CD4-positive, alpha-beta T cell (primary cell): ENCODE results near the gene NELL2. TPM values are rescaled to one million over a fixed set of nuclear protein-coding genes. Genes with fewer than 3 reads are reported as not detected.

Experiments used
- ATAC-seq: fragments of 200-7000 bp; cut with Tn5 transposase; one replicate; pipeline ENCODE4 v1.10.0; 2022; ENCODE audit warnings: mild to moderate bottlenecking; ENCODE audit not compliant: poor library complexity
- CTCF ChIA-PET: fragments of 350-600 bp; sonication (Branson Sonifier 250); formaldehyde crosslinking; loops from one replicate; lab custom pipeline; 2021; ENCODE audit warnings: antibody characterized with exemption, inconsistent platforms; lab: Charles Lee
- POLR2A ChIA-PET: fragments of 350-600 bp; sonication (Branson Sonifier 250); formaldehyde crosslinking; loops from one replicate; lab custom pipeline; 2021; ENCODE audit warnings: antibody characterized with exemption, inconsistent platforms; lab: Charles Lee
- DNase-seq, 14 experiments: peaks; one replicate each; pipeline ENCODE4 v3.0.0-alpha.2; 2013 to 2020; ENCODE audit warnings: mixed read lengths in 2 of 14
- H3K27ac ChIP-seq, 2 donors: one replicate each; pipeline versions ENCODE4 v1.5.1 to v1.7.0; 2013; ENCODE audit warnings: low read length in 2 of 2, low read depth in 1 of 2, mild to moderate bottlenecking in 1 of 2
- H3K27me3 ChIP-seq, 2 experiments: 1 replicate in 1 of 2; 2 replicates in 1 of 2; pipeline versions ENCODE4 v1.6.1 to v1.7.0; 2013; ENCODE audit warnings: low read length in 2 of 2, control low read depth in 1 of 2, mild to moderate bottlenecking in 1 of 2, moderate library complexity in 1 of 2; ENCODE audit not compliant: insufficient read depth in 2 of 2, control insufficient read depth in 1 of 2
- H3K36me3 ChIP-seq: one replicate; pipeline ENCODE4 v1.6.1; 2013; ENCODE audit warnings: low read length, control low read depth; ENCODE audit not compliant: insufficient read depth
- H3K4me1 ChIP-seq: one replicate; pipeline ENCODE4 v1.6.1; 2013; ENCODE audit warnings: low read length, control low read depth; ENCODE audit not compliant: insufficient read depth
- H3K4me3 ChIP-seq: one replicate; pipeline ENCODE4 v1.5.1; 2013; ENCODE audit warnings: mild to moderate bottlenecking, low read length, moderate library complexity
- H3K9me3 ChIP-seq, 2 experiments: 1 replicate in 1 of 2; 2 replicates in 1 of 2; pipeline versions ENCODE4 v1.6.1 to v1.7.0; 2013; ENCODE audit warnings: low read length in 2 of 2, mild to moderate bottlenecking in 2 of 2, control low read depth in 1 of 2, moderate library complexity in 1 of 2; ENCODE audit not compliant: control insufficient read depth in 1 of 2, insufficient read depth in 1 of 2
- H3K27ac Mint-ChIP-seq: one replicate; pipeline ENCODE4 v1.8.0; 2020; ENCODE audit warnings: mixed read lengths
- H3K27me3 Mint-ChIP-seq: one replicate; pipeline ENCODE4 v1.8.0; 2021; ENCODE audit warnings: mixed read lengths
- H3K36me3 Mint-ChIP-seq: one replicate; pipeline ENCODE4 v1.8.0; 2021; ENCODE audit warnings: low read depth, mixed read lengths
- H3K4me1 Mint-ChIP-seq: one replicate; pipeline ENCODE4 v1.8.0; 2021; ENCODE audit warnings: low read depth, mixed read lengths
- H3K4me3 Mint-ChIP-seq: one replicate; pipeline ENCODE4 v1.8.0; 2020; ENCODE audit warnings: mild to moderate bottlenecking, mixed read lengths
- H3K9me3 Mint-ChIP-seq: one replicate; pipeline ENCODE4 v1.8.0; 2020; ENCODE audit warnings: mixed read lengths
- intact Hi-C, 2 experiments: fragments of 100-400 bp; cut with DNase I in 1 of 2; cut with micrococcal nuclease in 1 of 2; formaldehyde crosslinking; loops; one replicate each; pipeline versions ENCODE4 v1.15.1 to v1.9.0; 2023 to 2025; cut with DNase I, micrococcal nuclease
- total RNA-seq, 174 experiments: library from RNA in 2 of 174; stranded (reverse) in 2 of 174; gene quantifications; one replicate each; pipeline ENCODE4 v1.2.3 and lab custom pipeline; 2021 to 2026
- TF ChIP-seq, protein P1 (sequence below): fragments of 200-600 bp; IDR thresholded peaks from one replicate; pipeline ENCODE4 v1.8.0; 2022; ENCODE audit warnings: antibody characterized with exemption, mild to moderate bottlenecking

The NELL2 gene
- total RNA-seq, 2 experiments from 2014 or later: 142 to 147 TPM

DNA sequence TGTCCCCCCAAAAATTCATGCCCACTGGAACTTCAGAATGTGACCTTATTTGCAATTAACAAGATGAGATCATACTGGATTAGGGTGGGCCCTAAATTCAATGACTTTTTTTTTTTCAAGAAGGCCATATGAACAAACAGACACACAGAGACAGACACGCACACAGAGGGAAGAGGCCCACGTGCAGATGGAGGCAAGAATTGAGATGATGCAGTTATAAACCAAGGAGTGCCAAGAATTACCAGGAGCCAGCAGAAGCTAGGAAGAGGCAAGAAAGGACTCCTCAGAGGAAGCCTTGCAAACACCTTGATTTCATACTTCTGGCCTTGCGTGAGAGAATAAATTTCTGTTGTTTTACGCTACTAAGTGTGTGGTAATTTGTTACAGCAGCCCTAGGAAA is 33.4 kb downstream of the NELL2 start:
- Mint-ChIP-seq H3K4me1 (peaks cover 92% of the 10 kb centered on the region), H3K36me3 (peaks cover 4% of the 10 kb centered on the region), H3K4me3 (peak overlapping the region; percentile 44), H3K9me3 (no peaks in the 10 kb centered on the region), H3K27me3 (no peaks in the 10 kb centered on the region), H3K27ac (peak overlapping the region; percentile 98)
- intact Hi-C loops: no loop called here
- ChIA-PET CTCF (no interaction called here), POLR2A (interaction anchor here (1.3 to 2.8 kb wide), 3 partner anchors 14 to 30 kb away, joined by 3 to 11 read pairs (median 4); no protein-coding TSS in a partner anchor)
- TF ChIP-seq, protein P1, sequence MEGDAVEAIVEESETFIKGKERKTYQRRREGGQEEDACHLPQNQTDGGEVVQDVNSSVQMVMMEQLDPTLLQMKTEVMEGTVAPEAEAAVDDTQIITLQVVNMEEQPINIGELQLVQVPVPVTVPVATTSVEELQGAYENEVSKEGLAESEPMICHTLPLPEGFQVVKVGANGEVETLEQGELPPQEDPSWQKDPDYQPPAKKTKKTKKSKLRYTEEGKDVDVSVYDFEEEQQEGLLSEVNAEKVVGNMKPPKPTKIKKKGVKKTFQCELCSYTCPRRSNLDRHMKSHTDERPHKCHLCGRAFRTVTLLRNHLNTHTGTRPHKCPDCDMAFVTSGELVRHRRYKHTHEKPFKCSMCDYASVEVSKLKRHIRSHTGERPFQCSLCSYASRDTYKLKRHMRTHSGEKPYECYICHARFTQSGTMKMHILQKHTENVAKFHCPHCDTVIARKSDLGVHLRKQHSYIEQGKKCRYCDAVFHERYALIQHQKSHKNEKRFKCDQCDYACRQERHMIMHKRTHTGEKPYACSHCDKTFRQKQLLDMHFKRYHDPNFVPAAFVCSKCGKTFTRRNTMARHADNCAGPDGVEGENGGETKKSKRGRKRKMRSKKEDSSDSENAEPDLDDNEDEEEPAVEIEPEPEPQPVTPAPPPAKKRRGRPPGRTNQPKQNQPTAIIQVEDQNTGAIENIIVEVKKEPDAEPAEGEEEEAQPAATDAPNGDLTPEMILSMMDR: no peak
- peak in 1 of 14 experiments; percentile 17 for DNase-seq
- H3K27me3 ChIP-seq: no peaks in the 10 kb centered on the region
- H3K4me1 ChIP-seq: peaks cover 18% of the 10 kb centered on the region
- H3K4me3 ChIP-seq: no peak overlapping the region
- no peaks in the 10 kb centered on the region for H3K9me3 ChIP-seq
- ATAC-seq: peak; percentile 28
- no peaks in the 10 kb centered on the region for H3K36me3 ChIP-seq
- H3K27ac ChIP-seq: no peak overlapping the region

DNA sequence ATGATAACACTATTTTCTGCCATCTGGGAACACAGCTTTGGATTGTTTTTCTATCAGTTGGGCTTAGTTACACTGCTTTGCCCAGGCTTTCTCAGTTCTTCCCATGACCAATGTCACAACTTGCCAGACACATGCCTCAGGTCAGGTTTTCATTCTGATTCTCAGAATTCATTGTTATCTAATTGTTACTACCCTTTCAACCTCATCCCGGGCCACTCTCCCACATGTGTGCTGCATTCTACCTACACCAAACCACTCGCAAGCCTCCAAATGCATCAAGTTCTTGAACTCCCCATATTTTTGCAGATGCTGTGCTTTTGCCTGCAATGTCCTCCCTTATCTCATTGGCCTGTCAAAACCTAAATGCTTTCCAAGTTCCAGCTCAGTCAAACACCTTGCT is 36.3 kb downstream of the NELL2 start:
- Mint-ChIP-seq H3K36me3 (no peaks in the 10 kb centered on the region), H3K4me3 (no peak overlapping the region), H3K4me1 (peaks cover 92% of the 10 kb centered on the region), H3K27ac (no peak overlapping the region), H3K27me3 (no peaks in the 10 kb centered on the region), H3K9me3 (no peaks in the 10 kb centered on the region)
- ChIA-PET POLR2A (interaction anchor here (1.9 kb wide), 1 partner anchor 12 kb away, joined by 6 read pairs; no protein-coding TSS in a partner anchor), CTCF (no interaction called here)
- Histone ChIP-seq H3K36me3 (no peaks in the 10 kb centered on the region), H3K4me1 (peaks cover 30% of the 10 kb centered on the region), H3K27me3 (no peaks in the 10 kb centered on the region), H3K4me3 (no peak overlapping the region), H3K27ac (no peak overlapping the region), H3K9me3 (no peaks in the 10 kb centered on the region)
- ATAC-seq (no peak), DNase-seq (no peak)
- TF ChIP-seq, protein P1: no peak
- intact Hi-C loops: no loop called here

DNA sequence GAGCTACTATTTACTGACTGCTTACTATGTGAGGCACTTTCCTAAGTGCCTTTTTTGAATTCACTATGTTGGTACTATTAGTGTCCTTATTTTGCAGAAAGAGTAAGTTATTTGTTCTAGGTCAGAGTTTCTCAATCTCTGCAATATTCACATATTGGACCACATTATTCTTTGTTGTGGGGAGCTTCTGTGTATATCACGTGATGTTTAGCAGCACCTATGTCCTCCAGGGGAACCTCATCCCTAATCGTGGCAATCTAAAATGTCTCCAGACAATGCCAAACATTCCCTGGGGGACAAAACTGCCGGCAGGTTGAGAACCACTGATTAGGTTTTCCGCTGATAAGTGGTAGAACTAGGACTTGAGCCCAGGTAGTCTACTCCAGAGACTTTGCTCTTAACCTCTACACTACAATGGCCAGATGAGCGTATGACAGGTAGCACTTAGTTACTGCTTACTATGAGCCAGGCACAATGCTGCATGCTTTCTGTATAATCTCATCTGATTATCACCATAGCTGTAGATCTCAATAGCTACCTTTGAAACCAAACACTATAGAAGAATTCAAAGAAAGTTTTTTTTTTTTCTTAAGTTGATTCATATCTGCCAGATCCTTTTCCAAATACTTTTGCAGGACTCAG is 38.9 kb downstream of the NELL2 start:
- ATAC-seq: no peak
- Histone ChIP-seq H3K4me3 (no peak overlapping the region), H3K27me3 (no peaks in the 10 kb centered on the region), H3K36me3 (no peaks in the 10 kb centered on the region), H3K9me3 (no peaks in the 10 kb centered on the region), H3K4me1 (peaks cover 30% of the 10 kb centered on the region), H3K27ac (no peak overlapping the region)
- Mint-ChIP-seq H3K4me1 (peaks cover 84% of the 10 kb centered on the region), H3K27me3 (no peaks in the 10 kb centered on the region), H3K36me3 (no peaks in the 10 kb centered on the region), H3K27ac (peak overlapping the region; percentile 91), H3K9me3 (no peaks in the 10 kb centered on the region), H3K4me3 (no peak overlapping the region)
- ChIA-PET POLR2A (interaction anchor here (1.5 to 3.5 kb wide), 4 partner anchors 9 to 26 kb away, joined by 5 to 20 read pairs (median 8); no protein-coding TSS in a partner anchor), CTCF (interaction anchor here (0.6 to 4.1 kb wide), 2 partner anchors 31 to 38 kb away, joined by 3 to 24 read pairs; partner anchors contain the start of gene NELL2)
- TF ChIP-seq, protein P1: no peak
- intact Hi-C loops: no loop called here
- peak in 1 of 14 experiments; percentile 36 for DNase-seq
